Measurements from ENCODE around the gene CCDC171.
A peak's percentile ranks its signal among the peaks of the same experiment; 100 is the strongest.

Gene CCDC171

DNA sequence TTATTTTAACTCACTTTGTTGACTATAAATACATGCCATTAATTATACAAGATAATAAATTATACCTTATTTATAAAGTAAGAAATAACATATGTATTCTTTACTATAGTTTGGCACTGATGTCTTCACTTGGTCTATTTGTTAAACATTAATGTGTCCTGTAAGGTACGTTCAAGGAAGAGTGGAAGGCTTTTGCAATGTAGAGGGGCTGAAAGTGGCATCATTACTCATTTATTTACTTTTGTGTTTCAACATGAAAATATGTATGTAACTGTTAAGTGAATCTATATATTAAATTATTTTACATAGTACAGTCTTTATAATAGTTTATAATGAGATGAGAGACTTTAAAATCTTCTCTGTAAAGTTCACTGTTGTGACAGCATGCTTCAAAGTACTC lies 348.7 kb downstream of the CCDC171 start:
- DNase-seq = no peak

DNA sequence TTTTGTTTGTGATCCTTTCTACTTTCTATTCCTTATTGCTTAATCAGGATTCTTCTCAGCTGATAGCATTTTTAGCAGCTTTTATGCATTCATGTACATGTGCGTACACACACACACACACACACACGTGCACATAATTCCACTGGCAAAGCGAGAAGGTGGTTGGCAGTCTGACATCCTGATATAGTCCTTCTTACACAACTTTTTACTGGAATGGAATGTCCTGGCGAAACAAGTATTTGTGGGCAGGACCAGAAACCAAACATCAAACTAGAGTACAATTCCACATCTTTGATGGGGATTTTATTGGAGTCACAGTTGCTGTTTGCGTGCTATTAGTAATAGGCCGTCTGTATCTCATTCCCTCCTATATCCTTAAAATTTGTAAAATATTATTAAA lies 356.5 kb downstream of the CCDC171 start:
- peak; percentile 21 for DNase-seq

DNA sequence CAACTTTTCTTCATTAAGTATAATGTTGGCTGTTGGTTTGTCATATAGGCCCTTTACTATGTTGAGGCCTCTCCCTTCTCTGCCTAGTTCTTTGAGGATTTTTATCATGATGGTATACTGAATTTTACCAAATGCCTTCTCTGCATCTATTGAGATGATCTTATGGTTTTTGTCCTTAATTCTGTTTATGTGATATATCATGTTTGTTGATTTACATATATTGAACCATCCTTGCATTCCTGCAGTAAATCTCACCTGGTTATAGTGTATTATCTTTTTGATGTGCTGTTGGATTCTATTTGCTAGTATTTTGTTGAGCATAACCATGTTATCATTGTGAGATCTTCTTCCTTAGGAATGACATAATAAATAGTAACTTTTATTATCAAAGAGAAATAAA lies 362.9 kb downstream of the CCDC171 start:
- DNase-seq = no peak

DNA sequence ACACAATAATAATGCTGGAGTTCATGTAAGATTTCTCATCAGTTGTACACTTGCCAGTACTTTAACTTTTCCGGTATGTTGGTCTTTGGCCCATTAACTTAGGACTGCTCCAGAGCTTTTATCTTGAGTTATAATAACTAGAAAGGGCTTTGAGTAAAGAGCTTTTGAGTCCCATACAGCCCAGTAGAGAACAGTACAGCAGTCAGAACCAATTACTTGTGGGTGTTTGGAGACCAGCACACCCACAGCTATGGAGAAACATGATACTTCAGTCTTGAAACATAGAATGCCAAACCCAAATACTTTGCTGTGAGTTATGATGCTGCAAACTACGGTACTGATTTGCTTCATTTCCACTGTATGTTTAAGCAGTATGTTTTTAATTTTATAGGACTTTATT lies 374.3 kb downstream of the CCDC171 start:
- peak; percentile 52 for DNase-seq

DNA sequence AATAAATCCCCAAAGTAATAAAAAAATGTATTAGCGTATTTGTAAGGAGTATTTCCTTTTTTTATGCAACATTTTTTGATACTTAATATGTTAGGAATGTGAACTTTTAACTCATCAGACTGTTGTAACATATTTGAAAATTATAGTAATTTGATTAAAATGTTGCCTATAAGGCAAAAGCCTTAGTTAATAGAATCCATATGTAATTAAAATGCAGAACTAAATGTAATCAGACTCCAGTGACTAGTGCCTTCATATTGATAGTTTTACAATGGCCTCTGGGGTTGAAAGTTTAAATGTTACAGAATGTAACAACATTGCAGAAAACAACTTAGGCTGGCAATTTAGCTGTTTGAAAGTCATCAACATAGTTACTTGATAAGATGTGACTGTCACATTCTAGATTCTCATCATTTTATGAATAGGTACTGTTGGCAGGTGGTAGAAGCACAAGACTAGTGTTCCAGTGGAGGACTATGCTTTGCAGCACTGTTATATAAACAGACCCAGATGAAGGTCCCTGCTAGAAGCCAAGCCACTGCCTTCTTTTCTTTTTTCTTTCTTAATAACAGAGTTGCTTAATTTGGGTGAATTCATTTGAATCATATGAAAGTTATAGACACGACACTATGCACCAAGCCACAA lies 382.9 kb downstream of the CCDC171 start:
- peak; percentile 60 for DNase-seq

DNA sequence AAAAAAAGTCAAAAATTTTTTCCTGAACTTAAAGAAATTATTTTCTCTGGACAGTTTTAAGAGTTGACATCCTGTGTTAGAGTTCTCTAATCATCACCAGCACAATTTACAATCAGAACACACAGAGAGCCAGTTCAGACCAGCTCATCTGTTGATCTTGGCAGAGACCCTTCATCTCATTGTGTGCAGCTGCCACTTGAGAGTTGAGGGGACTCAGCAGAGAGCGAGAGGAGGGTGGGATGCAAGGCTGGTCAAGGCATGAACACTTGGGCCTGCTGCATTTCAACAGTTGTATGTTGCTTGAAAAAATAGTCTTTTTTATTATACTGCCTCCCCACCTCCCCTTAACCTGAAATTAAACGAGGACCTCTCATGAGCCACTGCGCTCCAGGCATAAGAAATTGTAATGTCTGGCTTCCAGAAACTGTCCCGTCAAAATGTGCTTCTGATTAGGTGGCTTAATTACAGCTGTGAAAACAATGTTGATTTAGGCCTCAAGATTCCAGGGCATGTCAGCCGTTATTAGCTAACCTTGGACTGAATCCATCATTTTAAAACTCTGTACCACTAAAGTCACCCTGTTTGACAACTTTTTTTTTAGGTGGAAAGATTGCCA lies 383.6 kb downstream of the CCDC171 start:
- DNase-seq = peak; percentile 96

DNA sequence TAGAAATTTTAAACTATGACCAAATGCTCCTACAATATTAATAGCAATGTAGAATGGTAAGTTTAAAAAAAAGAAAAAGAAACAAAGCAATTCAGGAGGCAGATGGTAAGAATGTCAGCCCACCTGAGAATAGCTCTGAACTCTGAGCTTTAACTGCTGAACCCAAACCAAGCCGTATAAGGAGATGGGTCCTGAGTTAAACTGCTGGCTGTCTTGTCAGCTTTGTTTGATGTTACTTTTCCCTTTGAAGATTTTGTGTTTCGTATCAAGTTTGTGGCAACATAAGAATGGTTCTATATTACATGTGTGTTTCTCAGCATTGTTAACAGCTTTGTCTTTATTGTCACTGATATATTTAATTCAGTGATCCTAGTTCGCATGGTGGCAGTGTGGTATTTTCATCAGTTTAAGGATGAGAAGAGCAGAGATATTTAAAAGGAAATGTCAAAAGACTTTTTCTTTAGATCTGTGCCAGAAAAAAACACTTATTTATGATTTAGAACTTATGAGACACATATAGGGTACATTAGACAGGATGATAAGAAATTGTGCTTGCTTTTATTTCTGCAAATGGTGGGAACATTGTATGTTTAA lies 390.1 kb downstream of the CCDC171 start:
- peak; percentile 26 for DNase-seq

DNA sequence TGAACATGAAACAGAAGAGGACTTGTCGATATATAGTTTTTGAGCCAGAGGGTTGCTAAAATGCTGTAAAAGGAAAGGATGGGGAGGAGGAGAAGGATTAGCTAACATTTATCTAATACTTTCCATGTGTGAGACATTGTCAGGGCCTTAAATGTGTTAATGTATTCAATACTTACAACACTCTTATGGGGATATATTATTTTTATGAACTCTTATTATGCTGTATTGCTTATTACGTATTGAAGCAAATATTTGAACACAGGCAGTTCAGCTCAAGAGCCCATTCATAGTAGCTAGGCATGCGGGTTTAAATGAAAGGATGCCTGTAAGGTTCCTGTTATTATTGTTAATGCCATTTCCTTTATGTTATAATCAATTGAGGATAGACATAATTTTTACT lies 391.5 kb downstream of the CCDC171 start:
- peak; percentile 44 for DNase-seq

DNA sequence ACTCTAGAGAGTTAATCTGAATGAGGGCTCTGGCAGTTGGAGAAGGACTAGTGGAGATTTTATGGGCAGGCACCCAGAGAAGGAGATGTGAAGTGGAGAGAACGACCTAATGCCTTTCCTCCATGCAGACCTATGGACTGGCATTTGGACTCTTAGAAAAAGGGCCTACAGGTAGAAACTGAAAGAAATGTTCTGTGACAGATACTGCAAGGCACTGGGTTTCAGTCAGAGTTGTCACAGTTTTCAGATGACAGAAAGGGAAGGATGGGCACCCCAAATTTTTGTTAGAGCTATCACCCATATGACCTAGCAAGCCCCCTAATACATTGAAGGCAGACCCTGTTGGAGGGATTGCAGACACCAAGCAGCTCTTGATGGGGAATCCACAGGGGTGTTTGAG lies 406.8 kb downstream of the CCDC171 start:
- no peak for DNase-seq

DNA sequence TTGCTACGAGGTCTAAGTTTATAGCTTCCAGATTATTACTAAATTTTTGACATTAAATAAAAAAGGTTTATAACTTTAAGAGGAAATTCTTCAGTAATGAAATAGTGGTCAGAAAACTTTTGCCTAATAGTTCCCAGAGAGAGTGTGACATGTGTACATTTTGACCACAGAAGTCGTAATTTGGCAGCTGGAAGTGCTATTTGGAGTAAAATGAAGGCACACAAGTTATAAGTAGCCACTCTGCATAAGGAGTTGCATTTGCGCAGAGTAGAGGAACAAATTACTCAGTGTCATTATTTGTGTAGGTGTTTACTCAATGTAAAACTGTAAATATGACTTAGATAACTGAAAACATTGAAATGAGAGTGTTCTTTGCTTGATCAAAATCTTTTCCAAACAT lies 408.4 kb downstream of the CCDC171 start:
- DNase-seq = peak; percentile 11

DNA sequence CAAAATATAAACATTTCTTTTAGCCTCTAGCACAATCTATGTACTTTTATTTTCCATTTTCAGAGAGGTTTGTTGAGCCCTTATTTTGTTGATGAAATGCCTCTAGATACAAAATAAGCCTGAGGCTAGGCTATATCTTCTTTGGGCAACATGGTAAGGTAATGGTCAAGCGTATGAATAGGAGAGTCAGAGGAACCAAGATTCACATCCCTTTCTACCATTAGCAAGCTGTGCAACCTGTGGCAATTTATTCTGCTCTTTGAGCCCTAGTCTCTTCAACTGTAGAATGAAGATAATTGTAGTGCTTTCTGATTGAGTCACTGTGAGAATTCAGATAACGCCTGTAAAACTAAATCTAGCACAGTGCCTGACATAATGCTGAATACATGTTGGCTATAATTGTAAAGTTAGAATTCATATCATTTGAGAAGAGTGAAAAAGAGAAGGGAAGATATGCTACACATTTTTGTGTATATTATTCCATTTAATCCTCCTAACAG lies 412.5 kb downstream of the CCDC171 start:
- no peak for DNase-seq

DNA sequence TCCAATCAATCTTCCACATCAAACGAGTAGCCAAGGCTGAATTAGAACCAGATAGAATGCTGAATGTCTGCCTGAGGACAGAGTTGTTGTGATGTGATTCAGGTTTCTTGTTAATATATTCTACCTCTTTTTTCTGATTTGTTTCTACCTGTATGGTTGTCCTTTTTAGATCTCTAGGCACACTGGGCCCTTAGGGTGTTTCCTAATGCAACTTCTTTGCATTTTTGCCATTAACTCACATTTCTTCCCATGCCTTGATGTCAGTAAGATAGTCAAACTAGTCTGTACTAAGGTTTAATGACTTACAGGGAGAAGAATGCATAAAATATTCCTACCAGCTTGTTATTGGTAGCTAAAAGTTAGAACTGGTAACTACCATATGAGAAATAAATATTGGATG lies 413.6 kb downstream of the CCDC171 start:
- DNase-seq = no peak

DNA sequence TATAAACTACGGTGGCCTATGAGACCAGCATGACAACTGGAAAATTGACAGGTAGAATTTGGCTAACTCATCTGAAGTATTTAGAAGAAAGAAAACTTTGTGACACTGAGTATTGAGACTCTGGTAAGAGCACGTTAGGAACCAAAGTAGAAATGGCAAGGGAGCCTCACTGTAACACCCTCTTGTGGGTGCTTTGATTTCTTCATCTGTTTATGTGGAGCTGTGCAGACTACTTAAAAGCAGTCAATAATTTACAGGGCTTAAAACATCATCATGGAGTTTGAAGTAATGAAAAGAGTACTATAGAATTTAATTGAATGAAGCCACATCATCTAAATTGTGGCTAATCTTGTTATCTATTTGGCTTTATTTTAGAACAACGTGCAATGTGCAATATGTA lies 414.2 kb downstream of the CCDC171 start:
- DNase-seq = no peak

DNA sequence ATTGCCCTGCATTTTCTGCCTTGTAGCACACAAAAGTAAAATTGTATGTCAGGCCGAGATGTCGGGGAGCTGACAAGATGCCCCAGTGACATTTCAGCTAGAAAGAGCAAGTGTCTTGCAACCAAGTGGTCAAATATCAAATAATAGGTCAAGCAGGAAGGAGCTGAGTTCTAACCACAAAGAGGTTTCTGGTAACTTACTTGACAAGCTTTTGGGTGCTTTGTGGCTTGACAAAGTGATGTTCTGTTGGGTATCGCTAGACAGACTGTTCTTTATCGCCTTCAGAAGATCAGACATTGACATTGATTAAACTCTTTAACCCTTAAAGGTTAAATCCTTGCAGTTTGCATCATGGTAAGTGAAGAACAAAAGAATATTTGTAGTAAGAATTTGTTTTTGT lies 419.9 kb downstream of the CCDC171 start:
- DNase-seq = no peak

DNA sequence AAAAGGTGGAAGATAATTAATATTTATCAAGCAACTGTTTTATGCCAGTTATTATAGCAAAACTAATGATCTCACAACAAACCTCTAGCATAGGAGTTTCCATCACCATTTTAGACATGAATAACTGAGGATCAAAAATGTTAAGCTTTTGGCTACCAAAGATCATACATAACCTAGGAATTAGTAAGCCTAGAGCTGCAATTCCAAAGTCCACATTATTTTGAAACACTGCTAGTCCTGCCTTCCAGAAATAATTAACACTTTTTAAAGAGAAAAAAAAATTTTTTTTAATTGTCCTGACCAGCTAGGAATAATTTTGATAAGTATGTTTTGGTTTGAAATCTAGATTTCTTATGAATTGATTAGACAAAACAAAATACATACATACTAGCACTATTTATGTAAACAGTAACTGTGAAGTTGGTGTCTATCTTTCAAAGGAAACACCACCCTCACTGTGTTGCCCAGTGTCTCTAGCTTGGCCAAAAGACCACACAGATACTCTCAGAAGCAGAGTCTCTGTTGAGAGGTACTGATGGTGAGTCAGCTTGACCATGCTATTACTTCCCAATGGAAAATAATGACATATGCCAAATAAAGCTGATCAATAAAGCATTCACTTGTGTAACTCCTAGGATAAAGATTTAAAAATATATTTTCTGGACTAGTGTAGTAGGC lies 422.4 kb downstream of the CCDC171 start:
- DNase-seq = no peak

DNA sequence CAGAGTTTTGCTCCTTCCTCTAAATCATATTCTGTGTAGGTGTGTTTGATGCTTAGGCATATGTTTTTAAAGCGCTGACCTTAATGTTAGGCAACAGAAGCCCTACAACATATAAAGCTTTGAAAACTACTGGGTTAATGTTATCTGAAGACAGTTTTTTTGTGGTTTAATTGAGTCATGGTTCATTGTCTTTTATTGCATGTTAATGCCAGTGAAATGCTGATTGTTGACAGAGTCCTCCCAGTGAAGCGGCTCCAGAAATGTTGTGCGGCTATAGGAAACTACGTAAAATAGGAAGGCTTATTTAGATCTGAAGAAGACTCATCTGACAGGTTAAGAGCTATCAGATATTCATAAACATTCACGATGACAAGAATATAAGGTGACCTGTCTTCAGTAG lies 424.6 kb downstream of the CCDC171 start:
- DNase-seq = peak; percentile 12

DNA sequence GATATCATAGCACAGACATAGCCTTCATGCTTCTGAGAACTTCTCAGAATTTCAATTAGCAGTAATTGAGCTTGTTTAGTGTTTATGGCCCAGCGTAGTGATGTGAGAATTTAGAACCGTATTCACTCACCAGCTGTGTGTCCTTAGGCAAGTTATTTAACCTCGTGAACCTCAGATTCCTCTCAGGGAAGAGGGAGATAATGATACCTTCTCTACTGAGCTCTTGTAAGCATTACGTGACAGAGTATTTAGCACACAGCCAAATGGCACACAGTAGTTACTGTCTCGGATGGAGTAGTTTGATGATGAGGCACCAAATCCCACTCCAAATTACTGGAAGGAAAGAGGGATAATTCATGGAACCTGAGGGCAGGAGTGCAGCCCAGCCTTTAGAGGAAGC lies 429.3 kb downstream of the CCDC171 start:
- no peak for DNase-seq

DNA sequence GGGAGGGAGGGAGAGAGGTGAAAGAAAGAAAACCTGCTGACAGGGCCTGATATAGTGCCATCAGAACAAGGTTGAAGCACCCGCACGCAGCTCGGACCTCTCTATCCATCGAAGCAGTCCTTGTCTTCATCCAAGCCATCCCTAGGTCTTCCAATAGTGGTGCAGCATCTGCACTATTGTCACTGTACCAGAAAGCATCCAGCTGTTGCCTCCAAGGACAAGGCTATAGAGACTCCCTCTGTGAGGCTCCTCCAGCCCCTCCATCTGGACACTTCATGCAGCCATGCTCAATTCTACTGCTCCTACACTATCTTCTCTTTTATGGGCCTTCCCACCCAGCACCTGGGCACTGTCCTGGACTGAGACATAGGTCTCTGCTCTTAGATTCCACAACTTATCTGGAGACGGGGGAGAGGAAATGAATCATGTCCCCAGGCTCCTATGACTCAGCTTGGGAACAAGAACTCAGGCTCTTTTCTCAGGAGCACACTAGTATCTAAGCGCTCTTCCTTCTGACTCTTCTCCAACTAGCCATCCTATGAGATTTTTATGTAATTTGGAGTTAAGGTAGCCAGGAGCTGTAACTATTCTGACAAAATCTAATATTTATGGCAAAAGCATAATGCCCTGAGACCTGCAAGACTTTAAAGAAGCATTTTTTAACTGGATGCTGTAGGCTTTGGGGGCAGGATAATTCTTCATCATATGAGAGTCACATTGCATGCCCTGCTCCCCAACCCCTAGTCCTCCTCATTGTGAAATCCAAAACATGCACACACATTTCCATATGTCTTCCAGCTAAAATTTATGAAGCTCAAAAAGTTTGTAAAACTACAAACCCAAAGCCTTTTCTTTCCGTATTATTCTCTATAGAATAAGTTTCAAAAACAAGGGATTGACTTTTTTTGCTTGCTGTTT lies 446.8 kb downstream of the CCDC171 start:
- peak; percentile 93 for DNase-seq

DNA sequence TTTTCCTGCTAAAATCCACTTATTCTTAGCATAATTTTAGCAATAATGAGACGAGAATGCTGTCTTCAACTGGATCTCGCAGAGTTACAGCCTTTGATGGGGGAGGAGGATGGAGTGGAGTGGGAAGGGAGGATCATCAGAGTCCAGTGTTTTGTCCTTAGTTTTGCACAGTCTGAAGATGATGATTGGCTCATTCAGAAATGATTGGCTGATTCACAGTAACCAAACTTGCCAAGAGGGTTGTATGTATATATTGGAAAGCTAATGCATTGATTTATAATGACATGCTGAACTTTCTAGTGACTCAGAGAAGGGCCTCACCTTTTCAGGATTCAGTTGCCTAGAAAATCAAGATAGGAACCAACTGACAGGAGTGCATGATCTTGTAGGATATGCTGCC lies 448.0 kb downstream of the CCDC171 start:
- DNase-seq = peak; percentile 65

DNA sequence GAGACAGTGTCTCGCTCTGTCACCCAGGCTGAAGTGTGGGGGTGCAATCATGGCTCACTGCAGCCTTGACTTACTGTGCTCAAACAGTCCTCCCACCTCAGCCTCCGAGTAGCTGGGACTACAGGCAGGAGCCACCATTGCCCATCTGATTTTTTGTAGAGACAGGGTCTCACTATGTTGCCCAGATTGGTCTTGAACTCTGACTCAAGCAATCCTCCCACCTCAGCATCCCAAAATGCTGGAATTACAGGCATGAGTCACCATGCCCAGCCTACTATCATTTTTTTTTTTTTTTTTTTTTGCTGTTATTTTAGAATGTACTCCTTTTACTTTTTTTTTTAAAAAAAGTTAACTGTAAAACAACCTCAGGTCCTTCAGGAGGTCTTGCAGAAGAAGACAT lies 449.0 kb downstream of the CCDC171 start:
- peak; percentile 36 for DNase-seq

DNA sequence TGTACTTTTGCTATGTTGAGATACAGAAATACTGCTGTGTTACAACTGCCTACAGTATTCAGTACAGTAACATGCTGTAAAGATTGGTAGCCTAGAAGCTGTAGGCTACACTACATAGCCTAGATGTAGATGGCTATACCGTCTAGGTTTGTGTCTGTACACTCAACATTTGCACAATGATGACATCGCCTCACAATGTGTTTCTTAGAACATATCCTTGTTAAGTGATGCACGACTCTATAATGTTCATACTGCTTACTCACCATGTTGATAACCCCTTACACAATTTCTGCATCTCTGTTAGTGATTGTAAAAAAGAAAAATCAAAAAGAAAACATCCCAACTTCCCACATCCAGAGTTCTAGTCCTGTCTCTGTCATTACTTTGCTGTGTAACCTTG lies 450.0 kb downstream of the CCDC171 start:
- peak; percentile 59 for DNase-seq

DNA sequence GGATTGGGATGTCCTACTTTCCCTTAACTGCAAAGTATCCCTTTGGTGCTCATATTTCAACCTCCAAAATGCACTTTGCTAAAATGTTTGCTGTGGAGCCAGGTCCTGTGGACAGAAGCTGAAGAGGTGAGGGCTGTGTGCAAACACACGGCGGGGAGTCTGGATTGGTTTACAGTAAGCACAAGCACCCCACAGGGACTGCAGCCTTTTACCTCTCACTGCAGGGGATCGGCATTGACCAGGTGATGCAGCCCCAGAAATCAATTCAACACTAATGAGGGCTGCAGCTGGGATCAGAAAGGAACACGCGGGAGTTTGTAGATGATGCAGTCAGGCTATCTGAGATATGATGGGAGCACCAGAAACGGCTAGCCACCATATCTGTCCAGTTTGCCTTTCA lies 450.9 kb downstream of the CCDC171 start:
- no peak for DNase-seq

DNA sequence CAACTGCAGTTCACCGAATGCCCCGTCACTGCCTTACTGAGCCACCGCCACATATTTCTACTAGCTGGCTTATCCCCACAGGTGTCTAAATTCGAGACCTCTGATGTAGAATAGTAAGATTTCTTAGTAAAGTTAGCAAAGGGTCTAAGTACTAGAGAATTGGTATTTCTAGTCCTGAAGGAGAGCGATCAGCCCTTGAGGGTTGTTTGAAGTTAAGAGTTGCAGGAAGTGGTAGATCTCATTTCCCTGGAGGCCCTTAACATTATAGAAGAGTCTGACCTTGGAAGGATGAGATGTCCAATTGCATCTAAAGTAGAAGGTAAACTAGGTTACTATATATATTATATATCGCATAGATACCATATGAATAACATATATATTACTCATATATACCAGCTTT lies 451.8 kb downstream of the CCDC171 start:
- DNase-seq = no peak

Measured in fibroblast of upper back skin (primary cell).